ENCODE data around the gene UGT1A9.
"Not testable (repeated sequence)": the region's sequence is repeated elsewhere in the genome, so short reads cannot be mapped to it uniquely, and the experiment has no call there.

UGT1A9 gene

GRCh38 chr2:233713262-233713615 lies 41.5 kb downstream of the UGT1A9 start:
- no peak for DNase-seq

- no peak for DNase-seq
Measured at GRCh38 chr2:233714121-233714520, 42.4 kb downstream of the UGT1A9 start.

GRCh38 chr2:233718552-233718951 lies 46.9 kb downstream of the UGT1A9 start, which contains the start of gene UGT1A4:
TSS of gene UGT1A4 (plus strand) at chr2:233718736. CDS start at chr2:233718821, 85 bp downstream.
- DNase-seq, result no peak

- DNase-seq, result no peak
Measured at GRCh38 chr2:233728723-233729301, 57.1 kb downstream of the UGT1A9 start, which contains the start of gene UGT1A3. TSS of gene UGT1A3 (plus strand) at chr2:233729042. CDS start at chr2:233729127, 85 bp downstream.

GRCh38 chr2:233736868-233737653 lies 65.4 kb downstream of the UGT1A9 start:
- not testable (repeated sequence) for DNase-seq

GRCh38 chr2:233740870-233741269 lies 69.2 kb downstream of the UGT1A9 start:
- no peak for DNase-seq

GRCh38 chr2:233743464-233744259 lies 72.0 kb downstream of the UGT1A9 start:
- no peak for DNase-seq

- DNase-seq, result no peak
Measured at GRCh38 chr2:233745073-233745755, 73.5 kb downstream of the UGT1A9 start.

GRCh38 chr2:233745838-233746237 lies 74.1 kb downstream of the UGT1A9 start:
- DNase-seq, result not testable (repeated sequence)

- no peak for DNase-seq
Measured at GRCh38 chr2:233746475-233747282, 75.0 kb downstream of the UGT1A9 start.

GRCh38 chr2:233747283-233747544 lies 75.5 kb downstream of the UGT1A9 start:
- no peak for DNase-seq

GRCh38 chr2:233750689-233751088 lies 79.0 kb downstream of the UGT1A9 start:
- not testable (repeated sequence) for DNase-seq

- not testable (repeated sequence) for DNase-seq
Measured at GRCh38 chr2:233751212-233752009, 79.7 kb downstream of the UGT1A9 start.

- DNase-seq, result no peak
Measured at GRCh38 chr2:233754872-233755611, 83.3 kb downstream of the UGT1A9 start.

- no peak for DNase-seq
Measured at GRCh38 chr2:233756429-233757081, 84.9 kb downstream of the UGT1A9 start.

GRCh38 chr2:233758141-233758540 lies 86.4 kb downstream of the UGT1A9 start:
- DNase-seq, result no peak

- DNase-seq, result no peak
Measured at GRCh38 chr2:233758849-233759248, 87.2 kb downstream of the UGT1A9 start.

GRCh38 chr2:233760043-233760442 lies 88.3 kb downstream of the UGT1A9 start, which contains the start of gene UGT1A1:
TSS of gene UGT1A1 (plus strand) at chr2:233760270. CDS start at chr2:233760288, 18 bp downstream.
- no peak for DNase-seq

GRCh38 chr2:233761040-233761769 lies 89.5 kb downstream of the UGT1A9 start:
- no peak for DNase-seq
